OCI-LY1 (cell line): ENCODE data around the gene CFL1.

Source experiments
- EZH2 ChIP-seq: fragments of 200-600 bp; sonication (generic), shearing (Covaris generic); IDR thresholded peaks from 2 replicates; pipeline ENCODE4 v1.8.0; 2017; ENCODE audit warnings: borderline replicate concordance, mixed run types, mild to moderate bottlenecking, antibody characterized with exemption, low read length, moderate library complexity, mixed read lengths
- TF ChIP-seq, protein P1 (sequence below): fragments of 200-600 bp; sonication (generic), shearing (Covaris generic); IDR thresholded peaks from 2 replicates; pipeline ENCODE4 v1.5.1; 2017; ENCODE audit warnings: mild to moderate bottlenecking, antibody characterized with exemption, low read length, moderate library complexity, mixed read lengths

- TF ChIP-seq, protein P1, sequence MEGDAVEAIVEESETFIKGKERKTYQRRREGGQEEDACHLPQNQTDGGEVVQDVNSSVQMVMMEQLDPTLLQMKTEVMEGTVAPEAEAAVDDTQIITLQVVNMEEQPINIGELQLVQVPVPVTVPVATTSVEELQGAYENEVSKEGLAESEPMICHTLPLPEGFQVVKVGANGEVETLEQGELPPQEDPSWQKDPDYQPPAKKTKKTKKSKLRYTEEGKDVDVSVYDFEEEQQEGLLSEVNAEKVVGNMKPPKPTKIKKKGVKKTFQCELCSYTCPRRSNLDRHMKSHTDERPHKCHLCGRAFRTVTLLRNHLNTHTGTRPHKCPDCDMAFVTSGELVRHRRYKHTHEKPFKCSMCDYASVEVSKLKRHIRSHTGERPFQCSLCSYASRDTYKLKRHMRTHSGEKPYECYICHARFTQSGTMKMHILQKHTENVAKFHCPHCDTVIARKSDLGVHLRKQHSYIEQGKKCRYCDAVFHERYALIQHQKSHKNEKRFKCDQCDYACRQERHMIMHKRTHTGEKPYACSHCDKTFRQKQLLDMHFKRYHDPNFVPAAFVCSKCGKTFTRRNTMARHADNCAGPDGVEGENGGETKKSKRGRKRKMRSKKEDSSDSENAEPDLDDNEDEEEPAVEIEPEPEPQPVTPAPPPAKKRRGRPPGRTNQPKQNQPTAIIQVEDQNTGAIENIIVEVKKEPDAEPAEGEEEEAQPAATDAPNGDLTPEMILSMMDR: no peak
- TF ChIP-seq EZH2: no peak
These were observed 34.8 kb upstream of the CFL1 start for GRCh38 chr11:65892661-65893317.
